NCI-H2107 treated with DMSO at 0.1 percent for 48 hours (cell line): Measurements from ENCODE around the gene MCF2L.

ENCODE experiments used
- DNase-seq: peaks from one replicate; lab custom pipeline; 2025; ENCODE audit not compliant: unreplicated experiment; lab: John Stamatoyannopoulos, UW

MCF2L gene

DNA sequence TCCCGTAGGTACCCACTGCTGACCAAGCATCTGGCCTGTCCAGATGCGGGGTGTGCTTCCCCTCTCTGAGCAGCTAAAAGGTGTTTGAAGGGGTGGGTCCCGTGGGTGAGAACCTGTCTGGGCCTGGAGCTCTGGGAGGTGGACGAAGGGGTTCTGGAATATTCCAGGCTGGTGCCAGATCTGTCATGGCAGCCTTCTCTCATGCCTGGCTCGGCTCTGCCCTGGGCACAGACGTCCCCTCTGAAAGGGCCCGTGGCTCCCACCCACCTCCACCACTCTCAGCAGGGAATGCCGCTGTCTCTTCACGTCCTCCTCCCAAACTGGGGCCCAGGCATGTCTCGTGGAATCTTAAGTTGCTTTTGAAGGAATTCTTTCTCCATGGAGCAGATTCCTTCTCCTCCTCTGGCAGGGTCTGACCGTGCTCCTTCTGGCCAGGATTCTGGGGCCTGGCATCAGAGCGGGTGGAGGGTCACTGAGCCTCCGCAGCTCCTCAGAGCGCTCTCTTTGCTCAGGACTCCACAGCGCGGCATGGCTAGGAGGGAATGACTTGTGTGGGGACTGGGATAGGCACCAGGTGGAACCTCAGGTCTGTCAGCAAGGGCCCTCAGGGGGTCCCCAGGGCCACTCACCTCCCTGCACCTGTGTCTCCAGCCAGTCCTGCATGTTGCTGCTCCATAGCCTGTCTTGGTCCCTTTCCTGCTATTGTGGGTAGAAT is 5.9 kb upstream of the MCF2L start:
- DNase-seq: no peak

GRCh38 chr13:112963641-112964040 is 5.4 kb upstream of the MCF2L start:
- DNase-seq: no peak

DNA sequence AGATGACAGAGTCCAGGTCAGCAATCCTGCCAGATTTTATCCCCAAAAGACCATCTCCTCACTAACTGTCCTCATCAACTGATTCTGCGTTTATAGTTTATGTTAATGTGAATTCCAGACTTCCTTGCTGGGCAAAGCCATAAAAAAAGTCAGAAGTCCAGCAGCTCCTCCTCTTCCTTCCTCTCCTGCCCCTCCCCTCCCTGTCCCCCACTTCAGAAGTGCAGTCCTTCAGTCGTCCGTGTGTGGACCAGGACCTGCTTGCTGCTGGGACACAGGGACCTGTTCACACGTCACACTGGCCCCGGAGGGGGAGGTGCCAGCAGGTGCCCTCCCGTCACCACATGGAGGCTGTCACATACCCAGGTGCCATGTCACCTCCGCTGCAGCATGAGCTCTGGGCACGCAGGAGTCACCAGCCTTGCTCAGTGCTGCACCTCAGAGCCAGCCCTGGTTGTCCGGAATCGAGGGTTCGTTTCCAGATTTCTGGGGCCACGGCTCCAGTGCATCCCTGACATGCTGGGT is 4.0 kb upstream of the MCF2L start:
- no peak for DNase-seq

DNA sequence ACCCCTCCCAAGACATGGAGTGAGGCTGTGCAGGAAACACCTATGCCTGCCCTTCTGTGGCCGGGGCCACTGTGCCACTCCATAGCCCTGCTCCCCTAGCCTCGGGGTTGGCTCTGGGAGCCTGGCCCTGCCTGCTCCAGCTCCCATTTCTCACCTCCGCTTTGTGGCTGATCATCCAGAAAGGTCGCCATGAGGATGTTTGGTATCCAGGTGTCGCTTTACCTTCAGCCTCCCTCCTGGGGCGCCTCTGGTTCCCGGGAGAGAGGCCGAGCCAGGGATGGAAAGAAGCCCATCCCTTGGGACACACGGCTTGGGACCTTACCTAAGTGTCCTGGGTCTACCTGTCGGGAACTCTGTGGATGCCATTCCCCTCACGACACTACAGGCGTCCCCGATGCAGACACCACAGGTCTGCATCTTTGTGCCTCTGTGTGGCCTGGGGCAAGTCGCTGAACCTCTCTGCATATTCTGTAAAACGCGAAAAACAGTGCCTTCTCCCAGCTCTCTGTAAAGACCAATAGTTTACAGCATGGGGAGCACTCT is 3.4 kb upstream of the MCF2L start:
- no peak for DNase-seq

- DNase-seq: no peak
Measured at GRCh38 chr13:112966776-112967175, 2.2 kb upstream of the MCF2L start.

DNA sequence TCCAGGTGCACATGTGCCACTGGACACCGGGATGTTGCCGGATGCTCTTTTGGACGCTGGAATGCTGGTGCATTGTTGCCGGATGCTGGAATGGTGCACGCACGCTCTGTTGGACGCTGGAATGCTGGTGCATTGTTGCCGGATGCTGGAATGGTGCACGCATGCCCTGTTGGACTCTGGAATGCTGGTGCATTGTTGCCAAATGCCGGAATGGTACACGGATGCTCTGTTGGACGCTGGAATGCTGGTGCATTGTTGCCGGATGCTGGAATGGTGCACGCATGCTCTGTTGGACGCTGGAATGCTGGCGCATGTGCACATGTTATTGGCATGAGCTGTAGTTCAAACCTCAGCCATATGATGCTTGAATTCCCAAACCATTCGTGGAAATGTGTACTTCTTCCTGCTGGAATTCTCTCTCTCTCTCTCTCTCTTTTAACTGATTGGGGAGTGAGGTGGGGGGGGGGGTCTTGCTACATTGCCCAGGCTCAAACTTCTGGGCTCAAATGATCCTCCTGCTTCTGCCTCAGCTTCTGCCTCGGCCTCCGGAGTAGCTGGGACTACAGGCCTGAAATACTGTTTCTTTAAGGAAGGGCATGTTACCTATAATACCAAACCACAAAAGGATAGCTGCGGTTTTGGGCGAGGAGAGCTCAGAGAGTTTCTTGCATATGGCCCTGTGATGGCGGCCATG is 1.2 kb upstream of the MCF2L start:
- no peak for DNase-seq

DNA sequence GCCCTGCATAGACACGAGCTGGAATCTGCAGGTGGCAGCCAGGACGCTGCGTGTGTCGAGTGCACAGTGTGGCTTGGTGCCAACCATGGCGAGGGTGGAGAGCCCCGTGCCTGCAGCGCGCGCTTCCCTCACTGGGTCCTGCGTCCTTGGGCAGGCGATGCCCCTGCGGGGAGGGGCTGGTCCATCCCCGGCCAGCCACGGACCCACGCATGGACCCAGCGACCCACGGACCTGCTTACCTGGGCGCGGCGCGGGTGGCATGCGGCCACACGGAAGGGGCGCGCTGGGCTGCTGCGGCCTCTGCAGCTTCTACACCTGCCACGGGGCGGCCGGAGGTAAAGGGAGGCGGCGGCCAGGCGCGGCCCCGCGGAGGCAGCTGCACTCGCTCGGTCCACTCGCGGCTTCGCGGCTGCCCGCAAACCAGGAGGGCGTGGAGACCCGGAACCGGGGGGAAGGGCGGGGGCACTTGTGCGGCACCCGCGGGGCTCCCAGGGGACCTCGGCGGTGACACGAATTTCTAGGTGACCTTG is 569 bp upstream of the MCF2L start:
- DNase-seq: peak; percentile 63

DNA sequence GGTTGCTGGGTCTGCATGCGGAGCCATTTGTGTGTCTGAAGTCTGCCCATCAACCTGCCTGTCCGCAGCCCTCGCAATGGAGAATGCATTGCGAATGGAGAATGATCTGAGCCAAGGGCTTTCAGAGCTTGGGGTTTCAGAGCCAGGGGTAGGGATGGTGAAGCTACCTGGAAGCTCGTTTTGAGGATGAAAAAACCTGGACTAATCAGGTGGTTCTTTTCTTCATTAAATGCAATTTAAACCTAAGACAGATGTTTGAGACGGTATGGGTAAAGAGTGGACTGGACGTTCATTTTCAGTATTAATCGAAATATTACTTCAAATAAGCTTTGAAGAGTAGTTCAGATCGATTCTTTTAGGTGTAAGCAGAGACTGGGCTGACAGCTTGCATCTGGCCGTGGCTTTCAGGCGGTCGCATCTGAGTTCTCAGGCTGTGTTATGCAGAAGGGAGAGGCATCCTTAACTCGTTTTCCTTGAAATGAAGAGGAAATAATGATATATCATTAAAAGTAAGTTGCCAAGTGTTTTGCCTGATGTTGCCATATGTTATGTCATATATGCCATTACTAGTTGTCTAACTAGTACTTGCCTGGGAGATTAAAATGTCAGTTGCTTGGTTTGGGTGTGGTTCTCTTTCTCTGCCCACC is 801 bp downstream of the MCF2L start:
- DNase-seq: no peak

DNA sequence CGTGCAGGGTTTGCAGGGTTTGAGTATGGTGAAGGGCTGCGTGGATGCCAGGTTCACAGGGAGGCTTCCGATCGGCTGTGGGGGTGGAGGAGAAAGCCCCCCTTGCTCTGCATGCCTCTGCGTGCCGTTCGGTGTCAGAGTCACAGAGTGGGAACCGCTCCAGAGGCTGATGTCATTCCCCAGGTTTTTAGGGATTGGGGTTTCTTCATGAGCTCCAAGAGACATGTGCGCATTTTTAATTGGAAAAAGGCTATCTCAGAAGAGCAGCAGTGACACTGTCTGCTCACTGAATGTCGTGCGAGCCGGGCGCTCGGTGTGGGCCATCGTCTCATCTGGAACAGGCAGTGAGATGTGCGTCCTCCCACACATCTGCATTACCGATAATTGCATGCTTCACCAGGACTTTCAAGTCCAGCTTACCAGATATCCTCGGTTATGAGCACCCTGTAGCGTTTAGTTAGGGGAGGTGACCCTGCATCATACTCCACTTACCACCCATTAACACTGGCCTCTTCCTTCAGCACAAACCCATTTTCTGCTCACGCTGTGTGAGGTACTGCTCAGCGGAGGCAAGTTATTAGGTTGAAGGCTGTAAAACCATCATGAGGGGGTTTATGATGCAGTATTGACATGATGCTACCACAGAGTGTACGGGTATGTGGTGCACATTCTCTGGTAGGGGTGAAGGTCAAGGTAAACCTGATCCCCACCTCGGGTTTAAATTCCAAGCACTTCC is 1.7 kb downstream of the MCF2L start:
- no peak for DNase-seq

GRCh38 chr13:112971288-112971643 is 2.3 kb downstream of the MCF2L start:
- DNase-seq: no peak

DNA sequence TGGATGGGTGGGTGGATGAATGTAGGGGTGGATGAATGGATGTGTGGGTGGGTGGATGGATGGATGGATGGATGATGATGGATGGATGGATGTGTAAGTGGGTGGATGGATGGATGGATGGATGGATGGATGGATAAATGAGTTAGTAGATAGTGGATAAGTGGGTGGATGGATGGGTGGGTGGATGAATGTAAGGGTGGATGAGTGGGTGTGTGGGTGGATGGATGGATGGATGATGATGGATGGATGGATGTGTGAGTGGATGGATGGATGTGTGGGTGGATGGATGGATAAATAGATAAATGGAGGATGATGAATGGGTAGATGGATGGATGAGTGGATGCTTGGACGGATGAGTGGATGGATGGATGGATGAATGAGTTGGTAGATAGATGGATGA is 3.2 kb downstream of the MCF2L start:
- no peak for DNase-seq

GRCh38 chr13:112972867-112973576 is 4.0 kb downstream of the MCF2L start:
- DNase-seq: no peak

- DNase-seq: no peak
Measured at GRCh38 chr13:112973577-112973951, 4.5 kb downstream of the MCF2L start.

GRCh38 chr13:112974125-112974524 is 5.1 kb downstream of the MCF2L start:
- no peak for DNase-seq

- DNase-seq: no peak
Measured at GRCh38 chr13:112974671-112975070, 5.7 kb downstream of the MCF2L start.

GRCh38 chr13:112975401-112975939 is 6.5 kb downstream of the MCF2L start:
- DNase-seq: no peak

DNA sequence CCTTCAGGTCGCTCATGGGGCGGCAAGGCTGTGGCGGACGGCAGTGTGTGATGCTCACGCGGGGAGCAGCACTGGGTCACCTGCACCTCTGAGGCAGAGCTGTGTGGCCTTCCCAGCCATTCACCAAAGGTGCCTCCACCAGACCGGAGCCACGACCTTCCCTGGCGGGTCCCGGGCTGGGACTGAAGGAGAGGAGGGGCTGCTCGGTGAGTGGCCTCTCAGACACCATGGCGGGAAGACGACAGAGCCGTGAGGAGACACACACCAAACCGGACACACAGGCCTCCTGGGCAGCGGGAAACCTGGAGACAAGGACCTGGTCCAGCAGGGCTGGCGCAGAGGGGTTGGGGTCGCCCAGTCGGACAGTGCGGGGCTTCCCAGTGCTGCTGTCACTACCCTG is 7.5 kb downstream of the MCF2L start:
- DNase-seq: no peak

- no peak for DNase-seq
Measured at GRCh38 chr13:112977091-112977490, 8.1 kb downstream of the MCF2L start.

DNA sequence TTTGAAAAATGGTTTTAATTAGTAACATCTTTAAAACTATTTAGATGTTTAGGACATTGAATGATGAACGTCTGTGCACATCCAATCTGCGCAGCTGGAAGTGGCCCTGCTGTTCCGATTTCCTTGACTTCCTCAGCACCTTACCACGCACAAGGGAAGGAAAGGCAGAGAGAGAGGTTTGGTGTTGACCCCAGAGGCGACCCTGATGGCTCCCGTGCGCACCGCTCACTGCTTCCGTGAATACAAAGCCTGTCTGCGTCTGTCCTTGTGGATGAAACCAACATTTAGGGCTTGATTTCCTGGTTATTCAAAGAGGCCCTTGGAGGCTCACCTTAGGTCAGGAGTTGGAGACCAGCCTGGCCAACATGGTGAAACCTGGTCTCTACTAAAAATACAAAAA is 8.5 kb downstream of the MCF2L start:
- DNase-seq: no peak
